ENCODE data around the gene COX6B1.
"Not testable (repeated sequence)": the region's sequence is repeated elsewhere in the genome, so short reads cannot be mapped to it uniquely, and the experiment has no call there.

The COX6B1 gene

GRCh38 chr19:35636651-35637050 lies 11.5 kb upstream of the COX6B1 start:
- no peak for DNase-seq (ENCODE audit: low read depth)

DNA sequence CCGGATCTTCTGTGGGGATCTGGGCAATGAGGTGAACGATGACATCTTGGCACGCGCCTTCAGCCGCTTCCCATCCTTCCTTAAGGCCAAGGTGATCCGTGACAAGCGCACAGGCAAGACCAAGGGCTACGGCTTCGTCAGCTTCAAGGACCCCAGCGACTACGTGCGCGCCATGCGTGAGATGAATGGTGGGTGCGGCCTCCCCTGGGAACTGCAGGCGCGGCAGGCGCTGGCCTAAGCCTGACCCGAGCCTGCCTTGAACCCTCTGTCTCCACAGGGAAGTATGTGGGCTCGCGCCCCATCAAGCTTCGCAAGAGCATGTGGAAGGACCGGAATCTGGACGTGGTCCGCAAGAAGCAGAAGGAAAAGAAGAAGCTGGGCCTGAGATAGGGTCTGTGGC lies 11.0 kb upstream of the COX6B1 start:
- DNase-seq (ENCODE audit: low read depth) = no peak

- no peak for DNase-seq (ENCODE audit: low read depth)
Observed at GRCh38 chr19:35639321-35639639, 8.8 kb upstream of the COX6B1 start.

- no peak for DNase-seq (ENCODE audit: low read depth)
Observed at GRCh38 chr19:35639863-35640262, 8.3 kb upstream of the COX6B1 start.

- DNase-seq (ENCODE audit: low read depth) = peak; percentile 60
Observed at GRCh38 chr19:35641515-35642151, 6.5 kb upstream of the COX6B1 start, which contains the start of gene ETV2. Gene ETV2, plus strand, starts transcription at chr19:35641745. Its CDS starts 716 bp downstream, at chr19:35642461.

DNA sequence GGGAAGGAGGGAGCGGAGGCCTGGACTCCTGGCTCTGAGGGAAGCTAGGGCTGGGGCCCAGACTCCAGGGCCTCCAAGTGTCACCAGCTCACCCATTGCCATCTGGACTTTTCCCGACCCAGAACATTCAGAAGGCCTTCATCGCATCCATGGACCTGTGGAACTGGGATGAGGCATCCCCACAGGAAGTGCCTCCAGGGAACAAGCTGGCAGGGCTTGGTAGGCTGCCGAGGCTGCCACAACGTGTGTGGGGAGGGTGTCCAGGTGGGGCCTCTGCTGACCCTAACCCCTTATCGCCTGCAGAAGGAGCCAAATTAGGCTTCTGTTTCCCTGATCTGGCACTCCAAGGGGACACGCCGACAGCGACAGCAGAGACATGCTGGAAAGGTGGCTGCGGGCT lies 5.8 kb upstream of the COX6B1 start:
- DNase-seq (ENCODE audit: low read depth) = no peak

- no peak for DNase-seq (ENCODE audit: low read depth)
Observed at GRCh38 chr19:35642798-35643254, 5.3 kb upstream of the COX6B1 start.

GRCh38 chr19:35643255-35644205 lies 4.6 kb upstream of the COX6B1 start:
- peak; percentile 65 for DNase-seq (ENCODE audit: low read depth)

GRCh38 chr19:35644206-35644986 lies 3.7 kb upstream of the COX6B1 start:
- DNase-seq (ENCODE audit: low read depth) = peak; percentile 93

DNA sequence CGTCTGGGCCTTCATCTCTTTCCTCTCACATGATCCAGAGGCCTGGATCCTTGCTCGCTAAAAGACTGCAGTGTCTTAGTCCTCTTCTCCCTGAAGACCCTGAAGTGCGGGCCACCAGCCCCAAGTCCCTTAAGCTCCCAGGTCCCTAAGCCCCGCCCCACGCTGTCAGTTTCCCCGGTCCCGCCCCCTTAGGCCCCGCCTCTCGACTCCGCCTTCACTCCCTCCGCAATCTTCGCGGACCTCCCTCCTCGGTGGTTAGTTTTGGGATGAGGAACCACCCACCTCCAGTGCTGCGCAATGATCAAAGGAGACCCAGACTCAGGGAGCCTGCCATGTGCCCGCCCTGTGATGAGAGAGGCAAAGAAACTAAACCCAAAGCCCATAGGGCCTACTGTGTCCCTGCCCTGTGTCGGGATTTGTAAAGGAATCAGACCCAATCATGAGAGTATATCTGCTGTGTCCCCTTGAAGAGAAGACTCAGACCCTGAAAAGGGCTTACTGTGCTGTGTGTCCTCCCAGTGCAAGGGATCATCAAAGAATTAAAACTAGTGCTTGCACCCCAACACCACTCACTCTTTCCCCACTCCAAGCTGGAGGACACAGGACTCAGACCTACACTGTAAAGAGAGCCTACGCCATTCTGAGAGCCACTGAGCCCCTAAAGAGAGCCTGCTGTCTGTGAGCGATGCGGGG lies 3.0 kb upstream of the COX6B1 start:
- peak; percentile 28 for DNase-seq (ENCODE audit: low read depth)

DNA sequence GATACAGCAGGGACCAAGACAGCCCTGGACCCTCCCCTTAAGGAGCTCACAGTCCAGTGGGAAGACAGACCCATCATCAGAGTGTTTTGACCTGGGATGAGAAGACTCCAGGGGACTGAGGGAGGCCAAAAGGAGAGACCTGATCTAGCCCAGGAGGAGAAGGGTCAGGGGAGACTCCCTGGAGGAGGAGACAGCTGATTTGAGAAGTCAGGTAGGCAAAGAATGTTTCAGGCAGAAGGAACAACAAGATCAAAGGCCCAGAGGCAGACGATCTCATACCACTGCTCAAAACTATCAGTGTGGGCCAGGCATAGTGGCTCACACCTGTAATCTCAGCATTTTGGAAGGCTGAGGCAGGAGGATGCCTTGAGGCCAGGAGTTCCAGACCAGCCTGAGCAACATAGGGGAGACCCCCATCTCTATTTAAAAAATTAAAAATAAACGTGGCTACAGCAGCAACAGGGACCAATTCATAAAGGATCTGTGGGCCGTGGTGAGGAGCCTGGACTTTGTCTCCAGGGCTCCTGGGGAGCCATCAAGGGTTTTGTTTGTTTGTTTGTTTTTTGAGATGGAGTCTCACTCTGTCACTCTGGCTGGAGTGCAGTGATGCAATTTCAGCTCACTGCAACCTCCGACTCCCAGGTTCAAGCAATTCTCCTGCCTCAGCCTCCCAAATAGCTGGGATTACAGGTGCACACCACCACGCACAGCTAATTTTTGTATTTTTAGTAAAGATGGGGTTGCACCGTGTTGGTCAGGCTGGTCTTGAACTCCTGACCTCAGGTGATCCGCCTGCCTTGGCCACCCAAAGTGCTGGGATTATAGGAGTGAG lies 2.2 kb upstream of the COX6B1 start:
- DNase-seq (ENCODE audit: low read depth) = no peak

GRCh38 chr19:35650581-35650980 lies 2.5 kb downstream of the COX6B1 start:
- no peak for DNase-seq (ENCODE audit: low read depth)

DNA sequence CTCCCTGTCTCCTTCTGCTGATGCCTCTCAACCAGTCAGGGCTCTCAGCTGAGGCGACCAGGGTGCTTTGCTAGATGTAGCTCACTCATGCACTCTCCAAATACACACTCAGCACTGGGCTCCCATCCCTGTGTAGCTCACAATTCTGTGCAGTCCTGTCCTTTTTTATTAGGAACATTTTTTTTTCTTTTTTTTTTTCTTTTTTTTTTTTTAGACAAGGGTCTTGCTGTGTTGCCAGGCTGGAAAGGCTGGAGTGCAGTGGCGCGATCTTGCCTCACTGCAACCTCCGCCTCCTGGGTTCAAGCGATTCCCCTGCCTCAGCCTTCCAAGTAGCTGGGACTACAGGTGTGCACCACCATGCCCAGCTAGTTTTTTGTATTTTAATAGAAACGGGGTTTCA lies 6.7 kb downstream of the COX6B1 start:
- not testable (repeated sequence) for DNase-seq (ENCODE audit: low read depth)

DNA sequence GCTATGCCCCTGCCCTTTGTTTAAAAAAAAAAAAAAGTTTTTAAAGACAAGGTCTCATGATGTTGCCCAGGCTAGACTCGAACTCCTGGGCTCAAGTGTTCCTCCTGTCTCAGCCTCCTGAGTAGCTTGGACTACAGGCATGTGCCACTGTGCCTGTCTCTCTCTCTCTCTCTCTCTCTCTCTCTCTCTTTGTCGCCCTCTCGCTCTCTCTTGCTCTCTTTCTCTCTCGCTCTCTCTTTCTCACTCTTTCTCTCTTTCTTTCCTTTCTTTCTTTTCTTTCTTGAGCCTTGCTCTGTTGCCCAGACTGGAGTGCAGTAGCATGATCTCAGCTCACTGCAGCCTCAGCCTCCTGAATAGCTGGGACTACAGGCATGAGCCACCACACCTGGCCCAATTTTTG lies 7.5 kb downstream of the COX6B1 start:
- no peak for DNase-seq (ENCODE audit: low read depth)

DNA sequence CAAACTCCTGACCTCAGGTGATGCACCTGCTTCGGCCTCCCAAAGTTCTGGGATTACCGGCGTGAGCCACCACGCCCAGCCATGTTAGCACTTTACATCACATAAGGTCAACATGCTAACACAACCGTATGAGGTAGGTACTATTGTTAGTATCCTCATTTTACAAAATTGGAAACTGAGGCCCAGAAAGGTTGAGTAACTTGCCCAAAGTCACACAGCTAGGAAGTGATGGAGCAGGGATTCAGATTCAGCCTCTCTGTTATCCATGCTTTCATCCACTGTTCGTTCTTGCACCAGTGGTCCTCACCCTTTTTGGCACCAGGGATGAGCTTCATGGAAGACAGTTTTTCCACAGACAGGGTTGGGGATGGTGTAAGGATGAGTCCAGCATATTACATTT lies 8.6 kb downstream of the COX6B1 start:
- DNase-seq (ENCODE audit: low read depth) = no peak

DNA sequence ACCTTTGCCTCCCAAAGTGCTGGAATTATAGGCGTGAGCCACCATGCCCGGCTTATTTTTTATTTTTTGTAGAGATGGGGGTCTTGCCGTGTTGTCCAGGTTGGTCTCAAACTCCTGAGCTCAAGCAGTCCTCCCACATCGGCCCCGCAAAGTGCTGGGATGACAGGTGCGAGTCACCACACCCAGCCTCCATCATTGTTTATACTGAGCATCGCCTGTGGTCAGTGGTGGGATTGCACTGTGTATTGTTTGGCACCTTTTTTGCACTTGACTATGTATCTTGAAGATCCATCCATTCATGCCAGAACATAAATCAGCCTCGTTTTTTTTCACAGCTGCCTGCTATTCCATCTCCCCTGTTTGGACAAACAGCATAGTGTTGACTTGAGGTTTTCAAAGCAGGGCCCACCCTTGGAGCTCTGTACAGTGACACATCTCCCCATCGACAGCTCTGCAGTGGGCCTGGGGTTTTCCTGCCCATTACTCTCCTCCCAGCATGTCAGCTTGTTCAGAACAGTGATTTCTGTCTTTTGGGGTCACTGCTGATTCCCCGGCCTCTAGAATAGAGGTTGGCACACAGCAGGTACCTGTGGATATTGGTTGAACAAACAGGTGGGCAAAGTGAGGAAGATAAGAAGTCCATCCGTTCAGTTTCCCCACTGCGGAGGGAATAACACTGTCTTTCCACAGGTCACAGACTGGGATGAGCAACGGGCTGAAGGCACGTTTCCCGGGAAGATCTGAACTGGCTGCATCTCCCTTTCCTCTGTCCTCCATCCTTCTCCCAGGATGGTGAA lies 10.0 kb downstream of the COX6B1 start:
- DNase-seq (ENCODE audit: low read depth) = peak; percentile 18

GRCh38 chr19:35661995-35662340 lies 13.8 kb downstream of the COX6B1 start:
- no peak for DNase-seq (ENCODE audit: low read depth)

DNA sequence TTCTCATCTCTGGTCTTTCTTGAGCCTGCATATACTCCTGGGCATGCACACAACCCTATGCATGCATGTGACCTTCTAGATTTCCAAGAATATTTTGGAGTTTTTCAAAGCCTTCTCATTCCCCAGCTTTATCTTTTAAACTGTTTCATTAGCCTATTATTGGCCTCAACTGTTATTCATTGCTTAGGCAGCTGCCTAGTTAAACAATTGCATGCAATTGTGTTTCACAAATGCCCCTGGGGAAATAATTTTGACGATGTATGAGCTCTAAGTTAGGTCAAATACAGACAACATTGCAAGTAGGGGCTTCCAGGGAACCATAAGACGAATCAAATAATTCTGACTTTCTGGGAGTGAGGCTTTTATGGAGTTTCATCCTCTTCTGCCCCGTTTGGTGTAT lies 15.9 kb downstream of the COX6B1 start:
- no peak for DNase-seq (ENCODE audit: low read depth)

- no peak for DNase-seq (ENCODE audit: low read depth)
Observed at GRCh38 chr19:35665157-35665556, 17.0 kb downstream of the COX6B1 start.

DNA sequence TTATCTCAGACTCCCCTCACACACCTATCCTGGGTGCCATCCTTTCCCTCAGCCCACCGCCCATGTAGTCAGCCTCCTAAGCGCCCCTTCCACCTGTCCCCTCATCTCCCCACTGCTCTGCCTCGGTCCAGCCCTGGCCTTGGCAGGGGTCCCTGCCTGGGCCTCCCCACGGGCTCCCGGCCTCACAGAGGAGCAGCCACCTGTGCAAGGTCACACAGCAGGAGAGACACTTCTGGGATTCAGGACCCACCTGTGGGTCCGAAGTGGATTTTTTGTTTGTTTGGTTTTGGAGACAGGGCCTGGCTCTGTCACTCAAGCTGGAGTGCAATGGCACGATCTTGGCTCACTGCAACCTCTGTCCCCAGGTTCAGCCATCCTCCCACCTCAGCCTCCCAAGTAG lies 17.5 kb downstream of the COX6B1 start:
- DNase-seq (ENCODE audit: low read depth) = no peak
